Measurements from ENCODE around the gene VWA2. TPM values are rescaled to one million over a fixed set of nuclear protein-coding genes. Genes with fewer than 3 reads are reported as not detected.
"Not testable (repeated sequence)": the region's sequence is repeated elsewhere in the genome, so short reads cannot be mapped to it uniquely, and the experiment has no call there.

VWA2 gene
- total RNA-seq, 1 experiment from 2014 or later, result not detected

DNA sequence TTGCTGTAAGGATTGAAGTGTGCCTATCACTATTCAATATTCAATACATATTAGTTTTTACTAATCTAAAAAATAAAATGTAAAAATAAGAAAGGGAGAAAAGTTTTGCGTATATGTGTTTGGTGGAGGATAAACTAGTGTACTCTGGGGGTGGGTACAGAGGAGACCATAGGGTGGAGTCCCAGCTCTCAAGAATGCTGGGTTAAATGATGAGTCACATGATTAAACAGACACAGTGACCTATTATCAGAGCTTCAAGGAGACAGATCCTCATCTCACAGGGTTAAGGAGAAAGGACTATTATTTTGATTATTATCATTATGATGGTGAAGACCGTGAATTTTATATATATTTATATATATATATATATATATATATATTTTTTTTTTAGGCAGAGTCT is 87.7 kb downstream of the VWA2 start:
- no peaks in the 10 kb centered on the region for H3K36me3 ChIP-seq (ENCODE audit: insufficient read depth, low read length)
- no peak overlapping the region for H3K4me3 ChIP-seq (ENCODE audit: low read length)
- H3K79me2 ChIP-seq (ENCODE audit: low read length), result no peaks in the 10 kb centered on the region
- no peak overlapping the region for H3K9ac ChIP-seq (ENCODE audit: low read length)
- no peaks in the 10 kb centered on the region for H3K4me1 ChIP-seq (ENCODE audit: low read length)
- no peaks in the 10 kb centered on the region for H3K9me2 ChIP-seq (replicated peaks; ENCODE audit: insufficient read depth, low read length)
- no peaks in the 10 kb centered on the region for H3K9me3 ChIP-seq (ENCODE audit: low read length)
- no peak overlapping the region for H3K27ac ChIP-seq (ENCODE audit: low read length)
- H4K20me1 ChIP-seq (ENCODE audit: insufficient read depth, low read depth, low read length), result no peaks in the 10 kb centered on the region
- H3K4me2 ChIP-seq (ENCODE audit: low read depth, low read length, poor library complexity, severe bottlenecking), result no peak overlapping the region
- H3K27me3 ChIP-seq (ENCODE audit: low read length), result no peaks in the 10 kb centered on the region
- no peak overlapping the region for H2AFZ ChIP-seq (ENCODE audit: low read length)
- no peak for DNase-seq

- H3K79me2 ChIP-seq (ENCODE audit: low read length), result no peaks in the 10 kb centered on the region
- H4K20me1 ChIP-seq (ENCODE audit: insufficient read depth, low read depth, low read length), result no peaks in the 10 kb centered on the region
Observed at GRCh38 chr10:114327537-114328440, 88.7 kb downstream of the VWA2 start.

DNA sequence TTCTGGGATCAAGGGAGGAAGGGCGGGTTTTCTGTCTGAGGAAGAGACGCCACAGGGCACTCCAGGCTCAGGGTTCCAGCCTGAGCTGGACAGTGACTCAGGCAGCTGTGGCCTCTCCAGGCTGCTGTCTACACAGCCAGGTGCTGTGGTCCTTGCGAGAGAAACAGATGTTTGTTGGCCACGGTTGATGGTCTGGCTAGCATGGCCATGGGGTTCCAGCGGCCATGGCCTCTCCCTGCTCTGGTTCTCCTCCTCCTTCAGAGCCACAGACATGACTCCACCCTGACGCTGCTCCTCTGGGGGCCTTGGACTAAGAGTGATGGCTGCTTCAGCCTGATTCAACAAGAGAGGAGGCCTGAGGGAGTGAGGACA is 89.4 kb downstream of the VWA2 start:
- H3K9me3 ChIP-seq (ENCODE audit: low read length), result no peaks in the 10 kb centered on the region
- H3K9ac ChIP-seq (ENCODE audit: low read length), result no peak overlapping the region
- DNase-seq, result no peak

More at GRCh38 chr10:114327537-114328440, 88.7 kb downstream of the VWA2 start:
- Histone ChIP-seq H3K27ac (ENCODE audit: low read length) (no peak overlapping the region), H3K4me1 (ENCODE audit: low read length) (no peaks in the 10 kb centered on the region), H3K4me2 (ENCODE audit: low read depth, low read length, poor library complexity, severe bottlenecking) (no peak overlapping the region), H3K36me3 (ENCODE audit: insufficient read depth, low read length) (no peaks in the 10 kb centered on the region), H2AFZ (ENCODE audit: low read length) (no peak overlapping the region), H3K4me3 (ENCODE audit: low read length) (no peak overlapping the region), H3K27me3 (ENCODE audit: low read length) (no peaks in the 10 kb centered on the region), H3K9ac (ENCODE audit: low read length) (no peak overlapping the region), H3K9me2 (replicated peaks; ENCODE audit: insufficient read depth, low read length) (no peaks in the 10 kb centered on the region), H3K9me3 (ENCODE audit: low read length) (no peaks in the 10 kb centered on the region)
- DNase-seq, result no peak

DNA sequence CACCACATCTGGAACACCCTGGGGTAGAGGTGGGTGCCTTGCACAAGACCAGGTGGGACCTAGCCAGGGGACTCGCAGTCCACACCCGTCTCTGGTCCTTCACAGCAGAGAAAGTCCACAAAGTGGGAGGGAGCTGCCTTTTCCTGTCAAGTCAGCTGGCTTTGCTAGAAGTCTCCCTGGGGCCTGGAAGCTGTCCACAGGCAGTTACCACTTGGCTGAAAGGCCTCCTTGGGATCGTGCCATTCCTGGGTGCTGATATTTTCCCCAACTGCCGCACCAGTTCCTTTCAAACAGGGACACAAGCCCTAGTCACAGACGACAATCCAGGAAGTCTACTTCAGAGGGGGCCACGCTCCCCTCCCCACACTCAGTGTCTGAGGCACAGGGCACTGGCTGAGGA is 89.8 kb downstream of the VWA2 start:
- Histone ChIP-seq H3K27me3 (ENCODE audit: low read length) (no peaks in the 10 kb centered on the region), H3K9me2 (replicated peaks; ENCODE audit: insufficient read depth, low read length) (no peaks in the 10 kb centered on the region), H3K9ac (ENCODE audit: low read length) (no peak overlapping the region), H3K4me3 (ENCODE audit: low read length) (no peak overlapping the region), H3K4me1 (ENCODE audit: low read length) (no peaks in the 10 kb centered on the region), H3K4me2 (ENCODE audit: low read depth, low read length, poor library complexity, severe bottlenecking) (no peak overlapping the region), H4K20me1 (ENCODE audit: insufficient read depth, low read depth, low read length) (no peaks in the 10 kb centered on the region), H3K9me3 (ENCODE audit: low read length) (no peaks in the 10 kb centered on the region), H3K36me3 (ENCODE audit: insufficient read depth, low read length) (no peaks in the 10 kb centered on the region), H2AFZ (ENCODE audit: low read length) (no peak overlapping the region), H3K79me2 (ENCODE audit: low read length) (no peaks in the 10 kb centered on the region), H3K27ac (ENCODE audit: low read length) (no peak overlapping the region)
- no peak for DNase-seq

More for the DNA sequence above, 89.4 kb downstream of the VWA2 start:
- Histone ChIP-seq H2AFZ (ENCODE audit: low read length) (no peak overlapping the region), H3K36me3 (ENCODE audit: insufficient read depth, low read length) (no peaks in the 10 kb centered on the region), H3K4me1 (ENCODE audit: low read length) (no peaks in the 10 kb centered on the region), H3K4me3 (ENCODE audit: low read length) (no peak overlapping the region), H3K4me2 (ENCODE audit: low read depth, low read length, poor library complexity, severe bottlenecking) (no peak overlapping the region), H3K79me2 (ENCODE audit: low read length) (no peaks in the 10 kb centered on the region), H4K20me1 (ENCODE audit: insufficient read depth, low read depth, low read length) (no peaks in the 10 kb centered on the region), H3K9me2 (replicated peaks; ENCODE audit: insufficient read depth, low read length) (no peaks in the 10 kb centered on the region), H3K27ac (ENCODE audit: low read length) (no peak overlapping the region), H3K27me3 (ENCODE audit: low read length) (no peaks in the 10 kb centered on the region)

GRCh38 chr10:114329634-114330365 is 90.7 kb downstream of the VWA2 start:
- Histone ChIP-seq H3K4me1 (ENCODE audit: low read length) (no peaks in the 10 kb centered on the region), H3K9ac (ENCODE audit: low read length) (no peak overlapping the region), H3K36me3 (ENCODE audit: insufficient read depth, low read length) (no peaks in the 10 kb centered on the region), H3K9me3 (ENCODE audit: low read length) (no peaks in the 10 kb centered on the region), H3K4me3 (ENCODE audit: low read length) (no peak overlapping the region), H4K20me1 (ENCODE audit: insufficient read depth, low read depth, low read length) (no peaks in the 10 kb centered on the region), H2AFZ (ENCODE audit: low read length) (no peak overlapping the region), H3K27me3 (ENCODE audit: low read length) (no peaks in the 10 kb centered on the region), H3K4me2 (ENCODE audit: low read depth, low read length, poor library complexity, severe bottlenecking) (no peak overlapping the region), H3K9me2 (replicated peaks; ENCODE audit: insufficient read depth, low read length) (no peaks in the 10 kb centered on the region), H3K79me2 (ENCODE audit: low read length) (no peaks in the 10 kb centered on the region), H3K27ac (ENCODE audit: low read length) (no peak overlapping the region)
- DNase-seq, result no peak

GRCh38 chr10:114332301-114333192 is 93.5 kb downstream of the VWA2 start:
- Histone ChIP-seq H3K27me3 (ENCODE audit: low read length) (no peaks in the 10 kb centered on the region), H4K20me1 (ENCODE audit: insufficient read depth, low read depth, low read length) (no peaks in the 10 kb centered on the region)

DNA sequence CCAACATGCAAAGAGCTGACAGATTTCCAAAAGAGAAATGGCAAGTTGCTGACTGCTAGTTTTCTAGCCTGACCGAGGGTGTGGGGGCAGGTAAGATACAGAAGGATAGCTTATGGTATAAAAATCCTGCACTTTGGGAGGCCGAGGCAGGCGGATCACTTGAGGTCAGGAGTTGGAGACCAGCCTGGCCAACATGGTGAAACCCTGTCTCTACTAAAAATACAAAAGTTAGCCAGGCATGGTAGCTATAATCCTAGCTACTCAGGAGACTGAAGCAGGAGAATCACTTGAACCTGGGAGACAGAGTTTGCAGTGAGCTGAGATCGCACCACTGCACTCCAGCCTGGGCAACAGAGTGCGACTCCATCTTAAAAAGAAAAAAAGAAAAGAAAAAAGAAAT is 94.4 kb downstream of the VWA2 start:
- H2AFZ ChIP-seq (ENCODE audit: low read length); H3K4me3 ChIP-seq (ENCODE audit: low read length); H3K4me1 ChIP-seq (ENCODE audit: low read length); H3K79me2 ChIP-seq (ENCODE audit: low read length); H3K27me3 ChIP-seq (ENCODE audit: low read length); H3K4me2 ChIP-seq (ENCODE audit: low read depth, low read length, poor library complexity, severe bottlenecking); H3K9me3 ChIP-seq (ENCODE audit: low read length); H3K9ac ChIP-seq (ENCODE audit: low read length); H3K27ac ChIP-seq (ENCODE audit: low read length); H3K36me3 ChIP-seq (ENCODE audit: insufficient read depth, low read length); DNase-seq; H3K9me2 ChIP-seq (replicated peaks; ENCODE audit: insufficient read depth, low read length); H4K20me1 ChIP-seq (ENCODE audit: insufficient read depth, low read depth, low read length): not testable (repeated sequence)

More at GRCh38 chr10:114332301-114333192, 93.5 kb downstream of the VWA2 start:
- Histone ChIP-seq H3K9me3 (ENCODE audit: low read length) (no peaks in the 10 kb centered on the region), H2AFZ (ENCODE audit: low read length) (no peak overlapping the region), H3K36me3 (ENCODE audit: insufficient read depth, low read length) (no peaks in the 10 kb centered on the region), H3K4me3 (ENCODE audit: low read length) (no peak overlapping the region), H3K4me2 (ENCODE audit: low read depth, low read length, poor library complexity, severe bottlenecking) (no peak overlapping the region), H3K9ac (ENCODE audit: low read length) (no peak overlapping the region), H3K27ac (ENCODE audit: low read length) (no peak overlapping the region), H3K9me2 (replicated peaks; ENCODE audit: insufficient read depth, low read length) (no peaks in the 10 kb centered on the region), H3K79me2 (ENCODE audit: low read length) (no peaks in the 10 kb centered on the region), H3K4me1 (ENCODE audit: low read length) (no peaks in the 10 kb centered on the region)
- no peak for DNase-seq

DNA sequence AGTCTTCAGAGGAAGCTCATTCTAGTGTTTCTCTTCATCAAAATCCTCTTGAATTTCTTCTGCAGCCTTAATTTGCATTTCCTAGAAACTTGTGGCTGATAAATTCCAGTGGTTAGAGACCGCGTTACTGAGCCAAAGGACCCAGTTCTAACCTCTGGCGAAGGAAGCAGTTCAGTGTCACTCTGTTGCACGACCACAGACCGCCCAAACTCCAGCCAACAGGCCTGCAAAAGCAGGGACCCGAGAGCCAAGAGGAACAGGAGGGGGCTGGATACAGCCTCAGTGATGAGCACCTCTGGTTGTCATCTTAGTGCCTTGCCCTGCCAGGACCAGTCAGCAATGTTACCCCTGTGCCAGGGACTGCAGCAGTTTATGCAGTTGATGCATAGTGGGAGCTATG is 95.2 kb downstream of the VWA2 start:
- no peak overlapping the region for H3K4me3 ChIP-seq (ENCODE audit: low read length)
- no peaks in the 10 kb centered on the region for H3K9me3 ChIP-seq (ENCODE audit: low read length)
- no peaks in the 10 kb centered on the region for H3K36me3 ChIP-seq (ENCODE audit: insufficient read depth, low read length)
- H3K4me1 ChIP-seq (ENCODE audit: low read length), result no peaks in the 10 kb centered on the region
- no peak overlapping the region for H3K9ac ChIP-seq (ENCODE audit: low read length)
- H2AFZ ChIP-seq (ENCODE audit: low read length), result no peak overlapping the region
- DNase-seq, result no peak
- no peaks in the 10 kb centered on the region for H3K9me2 ChIP-seq (replicated peaks; ENCODE audit: insufficient read depth, low read length)
- no peaks in the 10 kb centered on the region for H3K79me2 ChIP-seq (ENCODE audit: low read length)
- no peaks in the 10 kb centered on the region for H3K27me3 ChIP-seq (ENCODE audit: low read length)
- H4K20me1 ChIP-seq (ENCODE audit: insufficient read depth, low read depth, low read length), result no peaks in the 10 kb centered on the region
- H3K27ac ChIP-seq (ENCODE audit: low read length), result no peak overlapping the region
- H3K4me2 ChIP-seq (ENCODE audit: low read depth, low read length, poor library complexity, severe bottlenecking), result no peak overlapping the region

Measured in Karpas-422 (cell line).